HepG2 (cell line): ENCODE results near the gene ABHD4. TPM values are rescaled to one million over a fixed set of nuclear protein-coding genes. Genes with fewer than 3 reads are reported as not detected.
A peak's percentile ranks its signal among the peaks of the same experiment; 100 is the strongest.

ENCODE experiments used
- ATAC-seq: fragments of 200-7000 bp; cut with Tn5 transposase; 3 replicates; pipeline ENCODE4 v1.9.1; 2020; ENCODE audit warnings: mild to moderate bottlenecking, moderate library complexity
- BruUV-seq: library from RNA; stranded (reverse); fragments of 400-500 nt; replicated peaks from 2 replicates; lab custom pipeline; 2021; lab: Mats Ljungman, UMichigan
- CTCF ChIA-PET: fragments of 300-600 bp; formaldehyde crosslinking; extraction: SDS; loops from one replicate; lab custom pipeline; 2021; ENCODE audit warnings: low total read pairs, inconsistent platforms, low intra/inter-chr PET ratio; lab: Yijun Ruan, JAX
- POLR2A ChIA-PET: fragments of 350-600 bp; sonication (Branson Sonifier 250); formaldehyde crosslinking; loops from one replicate; lab custom pipeline; 2020; ENCODE audit warnings: antibody characterized with exemption, inconsistent platforms; lab: Yijun Ruan, JAX
- DNase-seq: peaks from one replicate; pipeline ENCODE4 v3.0.0-alpha.2; 2015; ENCODE audit warnings: low spot score
- FAIRE-seq: peaks from 3 replicates; lab custom pipeline; 2011; peaks lifted over from hg19 to GRCh38; lab: Jason Lieb, UNC
- H2AFZ ChIP-seq: one replicate; pipeline ENCODE4 v1.6.1; 2011; ENCODE audit warnings: low read length, inconsistent platforms
- H3K27ac ChIP-seq: fragments of 300-600 bp; 3 replicates; pipeline ENCODE4 v1.8.0; 2011; ENCODE audit warnings: mixed run types, mild to moderate bottlenecking, mixed read lengths, low read length, inconsistent platforms; ENCODE audit not compliant: insufficient read depth; ENCODE audit errors: extremely low read length
- H3K27me3 ChIP-seq, 2 experiments: fragments of 200-600 bp in 1 of 2; 2 replicates in 1 of 2; 3 replicates in 1 of 2; pipeline versions ENCODE4 v1.6.0 to v1.8.0; 2011; ENCODE audit warnings: low read length in 2 of 2, mild to moderate bottlenecking in 2 of 2, moderate library complexity in 2 of 2, inconsistent platforms in 1 of 2; ENCODE audit not compliant: insufficient read depth in 2 of 2, control insufficient read depth in 1 of 2
- H3K36me3 ChIP-seq, 2 experiments: fragments of 200-600 bp in 1 of 2; replicated peaks in 1 of 2; 2 replicates in 1 of 2; 3 replicates in 1 of 2; pipeline versions ENCODE4 v1.5.1 to v1.8.0; 2011; ENCODE audit warnings: low read length in 2 of 2, inconsistent platforms in 1 of 2; ENCODE audit not compliant: insufficient read depth in 2 of 2, control insufficient read depth in 1 of 2
- H3K4me1 ChIP-seq: 2 replicates; pipeline ENCODE4 v1.5.1; 2012; ENCODE audit warnings: low read length, inconsistent platforms; ENCODE audit not compliant: insufficient read depth
- H3K4me2 ChIP-seq: 2 replicates; pipeline ENCODE4 v1.6.0; 2011; ENCODE audit warnings: low read depth, low read length, inconsistent platforms
- H3K4me3 ChIP-seq, 3 experiments: fragments of 200-600 bp in 1 of 3; sonication (generic), shearing (Covaris generic) in 1 of 3; replicated peaks in 1 of 3; 2 replicates each; pipeline ENCODE4 v1.5.1; 2011 to 2016; ENCODE audit warnings: low read length in 3 of 3, inconsistent platforms in 2 of 3, low read depth in 2 of 3, mild to moderate bottlenecking in 2 of 3, control low read depth in 1 of 3, mixed read lengths in 1 of 3; ENCODE audit not compliant: insufficient read depth in 1 of 3
- H3K79me2 ChIP-seq: one replicate; pipeline ENCODE4 v1.6.1; 2011; ENCODE audit warnings: low read length, inconsistent platforms; ENCODE audit not compliant: insufficient read depth
- H3K9ac ChIP-seq: 2 replicates; pipeline ENCODE4 v1.6.0; 2011; ENCODE audit warnings: mild to moderate bottlenecking, low read depth, low read length, inconsistent platforms; ENCODE audit not compliant: insufficient read depth
- H3K9me3 ChIP-seq: 2 replicates; pipeline ENCODE4 v1.5.1; 2012; ENCODE audit warnings: mild to moderate bottlenecking, low read length
- H4K20me1 ChIP-seq: 2 replicates; pipeline ENCODE4 v1.6.0; 2011; ENCODE audit warnings: inconsistent platforms, mild to moderate bottlenecking, low read length, moderate library complexity; ENCODE audit not compliant: insufficient read depth
- BHLHE40 ChIP-seq: IDR thresholded peaks from 2 replicates; pipeline ENCODE4 v1.6.1; 2011; ENCODE audit warnings: low read length, improper control_type of control experiment
- EED ChIP-seq: sonication (generic); formaldehyde crosslinking; IDR thresholded peaks from 2 replicates; pipeline ENCODE4 v1.5.0; 2020; ENCODE audit warnings: mild to moderate bottlenecking, missing genetic modification reagents
- GTF2F1 ChIP-seq: fragments of 150-350 bp; IDR thresholded peaks from 2 replicates; pipeline ENCODE4 v1.6.1; 2014; ENCODE audit warnings: low read length
- GZF1 ChIP-seq: sonication (generic); formaldehyde crosslinking; IDR thresholded peaks from 2 replicates; pipeline ENCODE4 v1.5.1; 2020; ENCODE audit warnings: mild to moderate bottlenecking, missing genetic modification reagents
- HNF4A ChIP-seq: sonication (generic); formaldehyde crosslinking; IDR thresholded peaks from 2 replicates; pipeline ENCODE4 v1.4.0; 2020; ENCODE audit warnings: missing genetic modification reagents
- HNRNPK ChIP-seq: fragments of 200-400 bp; formaldehyde crosslinking; IDR thresholded peaks from 2 replicates; pipeline ENCODE4 v1.6.1; 2018; ENCODE audit warnings: low read length, low read depth, moderate library complexity, mild to moderate bottlenecking; ENCODE audit not compliant: poor library complexity, severe bottlenecking
- MBNL3 ChIP-seq: fragments of 250-450 bp; sonication (Bioruptor Pico); conservative IDR thresholded peaks from 2 replicates; pipeline ENCODE4 v1.8.0; 2022; ENCODE audit warnings: mild to moderate bottlenecking, inconsistent platforms
- POGZ ChIP-seq: sonication (generic); formaldehyde crosslinking; IDR thresholded peaks from 2 replicates; pipeline ENCODE4 v1.4.0; 2020; ENCODE audit warnings: mild to moderate bottlenecking, missing genetic modification reagents
- RFX3 ChIP-seq: IDR thresholded peaks from 2 replicates; pipeline ENCODE4 v1.6.1; 2016; ENCODE audit warnings: missing biosample characterization, missing genetic modification reagents
- SETDB1 ChIP-seq: sonication (generic); formaldehyde crosslinking; IDR thresholded peaks from 2 replicates; pipeline ENCODE4 v1.5.1; 2020; ENCODE audit warnings: missing genetic modification reagents, mild to moderate bottlenecking, borderline replicate concordance
- SP1 ChIP-seq, 2 experiments: fragments of 450-650 bp in 1 of 2; sonication (generic) in 1 of 2; formaldehyde crosslinking in 1 of 2; IDR thresholded peaks; 2 replicates each; pipeline versions ENCODE4 v1.4.0 to v1.6.1; 2016 to 2020; ENCODE audit warnings: missing genetic modification reagents in 1 of 2
- SRSF9 ChIP-seq: fragments of 200-400 bp; formaldehyde crosslinking; IDR thresholded peaks from 2 replicates; pipeline ENCODE4 v1.6.1; 2018; ENCODE audit warnings: borderline replicate concordance, mild to moderate bottlenecking, low read depth, low read length; ENCODE audit not compliant: insufficient read depth, poor library complexity, severe bottlenecking
- TBX2 ChIP-seq: sonication (generic); formaldehyde crosslinking; IDR thresholded peaks from 2 replicates; pipeline ENCODE4 v1.5.0; 2020; ENCODE audit warnings: missing genetic modification reagents, mild to moderate bottlenecking, borderline replicate concordance
- WIZ ChIP-seq: sonication (generic); formaldehyde crosslinking; IDR thresholded peaks from 2 replicates; pipeline ENCODE4 v1.5.1; 2020; ENCODE audit warnings: mild to moderate bottlenecking, missing genetic modification reagents
- ZNF225 ChIP-seq: sonication (generic); formaldehyde crosslinking; IDR thresholded peaks from 2 replicates; pipeline ENCODE4 v1.4.0; 2020; ENCODE audit warnings: mild to moderate bottlenecking, missing genetic modification reagents
- ZNF569 ChIP-seq: sonication (generic); formaldehyde crosslinking; IDR thresholded peaks from 2 replicates; pipeline ENCODE4 v1.5.0; 2020; ENCODE audit warnings: mild to moderate bottlenecking, missing genetic modification reagents, moderate library complexity, borderline replicate concordance
- ZNF737 ChIP-seq: sonication (generic); formaldehyde crosslinking; IDR thresholded peaks from 2 replicates; pipeline ENCODE4 v1.5.0; 2020; ENCODE audit warnings: missing genetic modification reagents, mild to moderate bottlenecking, borderline replicate concordance
- WGBS: methylation state at CpG from one replicate; pipeline ENCODE4 v1.1.6; 2017; ENCODE audit warnings: low lambda C conversion rate; 5-methylcytosine and 5-hydroxymethylcytosine counted together
- in situ Hi-C: cut with HindIII; loops from 2 replicates; pipeline ENCODE4 v1.10.0; 2017; ENCODE audit warnings: low pct_unique_long_range_greater_than_20kb; ENCODE audit not compliant: extremely low pct_ligation_motif_present
- intact Hi-C: fragments of 100-400 bp; cut with micrococcal nuclease; formaldehyde crosslinking; loops from one replicate; pipeline ENCODE4 v1.10.0; 2022; ENCODE audit not compliant: unreplicated experiment
- polyA plus RNA-seq, 8 experiments: library from polyadenylated mRNA; depleted of rRNA in 3 of 8; stranded (reverse) in 7 of 8; unstranded in 1 of 8; fragments of >200 nt; fragmentation: Illumina TruSeq in 4 of 8; extraction: Trizol in 4 of 8; gene quantifications; 2 replicates each; pipeline versions ENCODE4 v1.2.1 to v1.2.3, GENCODE V29; 2011 to 2016; ENCODE audit warnings: low read depth in 4 of 8, missing spikeins in 1 of 8, mixed read lengths in 1 of 8; ENCODE audit not compliant: insufficient read depth in 1 of 8
- total RNA-seq, 5 experiments: library from RNA; depleted of rRNA; stranded (reverse); fragments of >200 nt; fragmentation: Illumina TruSeq; extraction: Trizol; gene quantifications; 2 replicates each; pipeline ENCODE4 v1.2.3, GENCODE V29; 2016; ENCODE audit warnings: low read depth in 1 of 5
- TF ChIP-seq, protein P1 (sequence below): sonication (generic); formaldehyde crosslinking; IDR thresholded peaks from 2 replicates; pipeline ENCODE4 v1.5.0; 2020; ENCODE audit warnings: missing genetic modification reagents
- TF ChIP-seq, protein P2 (sequence below): sonication (generic); formaldehyde crosslinking; conservative IDR thresholded peaks from 2 replicates; pipeline ENCODE4 v1.4.0; 2020; ENCODE audit warnings: missing genetic modification reagents

The ABHD4 gene
- total and polyA plus RNA-seq, 2 of the 13 experiments (the other 11 are each of a cell fraction or from before 2014, with no cell fraction given): 16.1 to 47.5 TPM

DNA sequence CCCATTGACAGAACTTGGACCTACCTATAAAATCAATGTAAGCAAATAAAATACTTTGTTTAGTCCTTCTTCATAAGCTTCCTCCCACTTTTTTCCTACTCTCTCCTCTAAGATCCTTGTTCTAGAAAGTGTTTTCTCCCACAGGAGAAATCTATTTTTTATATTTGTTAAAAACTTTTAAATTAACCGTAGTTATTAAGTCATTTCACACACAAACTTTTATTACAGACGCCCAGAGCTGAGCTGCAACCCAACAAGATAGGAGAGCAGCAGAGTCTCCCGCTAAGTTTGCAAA is 36.8 kb upstream of the ABHD4 start (continued):
- TF ChIP-seq MBNL3 (CRISPR knock-in tag) (no peak), POGZ (CRISPR knock-in tag) (peak; percentile 67), EED (CRISPR knock-in tag) (no peak), HNRNPK (no peak), RFX3 (CRISPR knock-in tag) (no peak)
- TF ChIP-seq, protein P1, sequence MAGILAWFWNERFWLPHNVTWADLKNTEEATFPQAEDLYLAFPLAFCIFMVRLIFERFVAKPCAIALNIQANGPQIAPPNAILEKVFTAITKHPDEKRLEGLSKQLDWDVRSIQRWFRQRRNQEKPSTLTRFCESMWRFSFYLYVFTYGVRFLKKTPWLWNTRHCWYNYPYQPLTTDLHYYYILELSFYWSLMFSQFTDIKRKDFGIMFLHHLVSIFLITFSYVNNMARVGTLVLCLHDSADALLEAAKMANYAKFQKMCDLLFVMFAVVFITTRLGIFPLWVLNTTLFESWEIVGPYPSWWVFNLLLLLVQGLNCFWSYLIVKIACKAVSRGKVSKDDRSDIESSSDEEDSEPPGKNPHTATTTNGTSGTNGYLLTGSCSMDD (CRISPR knock-in tag): no peak

DNA sequence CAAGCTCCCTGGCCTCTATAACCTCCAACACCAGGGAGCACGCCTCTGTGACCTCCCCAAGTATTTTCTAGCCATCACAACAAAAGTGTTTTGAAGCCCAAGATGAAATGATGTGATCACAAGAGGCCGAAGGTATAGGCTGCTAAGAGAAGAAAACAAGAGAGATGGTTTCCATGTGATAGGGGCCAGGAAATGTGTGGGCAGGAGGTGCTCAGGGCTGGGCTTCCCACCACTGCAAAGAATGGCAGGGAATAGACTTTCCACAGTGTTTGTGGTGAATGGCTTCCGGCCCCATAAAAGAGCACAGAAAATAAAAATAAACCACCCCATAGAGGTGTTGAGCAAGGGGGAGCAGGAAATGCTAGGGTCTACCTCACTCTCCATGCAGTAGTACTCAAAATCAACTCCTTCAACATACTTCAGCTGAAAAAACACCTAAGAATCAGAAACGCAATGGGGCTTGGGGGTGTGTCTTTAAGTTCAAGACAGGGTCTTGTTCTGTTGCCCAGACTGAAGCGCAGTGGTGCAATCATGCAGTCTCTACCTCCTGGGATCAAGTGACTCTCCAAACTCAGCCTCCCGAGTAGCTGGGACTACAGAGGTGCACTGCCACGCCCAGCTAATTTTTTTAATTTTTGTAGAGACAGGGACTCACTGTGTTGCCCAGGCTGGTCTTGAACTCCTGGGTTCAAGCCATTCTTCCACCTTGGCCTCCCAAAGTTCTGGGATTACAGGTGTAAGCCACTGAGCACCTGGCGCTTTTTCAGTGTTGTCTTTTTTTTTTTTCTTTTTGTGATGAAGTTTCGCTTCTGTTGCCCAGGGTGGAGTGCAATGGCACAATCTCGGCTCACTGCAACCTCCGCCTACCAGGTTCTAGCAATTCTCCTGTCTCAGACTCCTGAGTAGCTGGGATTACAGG is 36.2 kb upstream of the ABHD4 start:
- H2AFZ ChIP-seq: no peak overlapping the region
- WGBS: 80% methylated on average over 11 of the region's 11 CpGs
- FAIRE-seq (no peak), DNase-seq (peak; percentile 60), ATAC-seq (peak; percentile 24)
- H3K79me2 ChIP-seq: peaks cover 6% of the 10 kb centered on the region
- no peak overlapping the region for H3K4me3 ChIP-seq
- H3K36me3 ChIP-seq: peaks cover 16 to 31% of the 10 kb centered on the region in 2 experiments
- H3K9me3 ChIP-seq: no peaks in the 10 kb centered on the region
- H3K27ac ChIP-seq: peak overlapping the region; percentile 49
- peak overlapping the region; percentile 57 for H3K4me2 ChIP-seq
- POLR2A ChIA-PET: interaction anchor here (0.5 to 3.4 kb wide), 11 partner anchors 8 to 533 kb away, joined by 3 to 21 read pairs (median 3); partner anchors contain the start of genes ACIN1, DAD1, LRP10 and OXA1L
- no peak overlapping the region for H3K9ac ChIP-seq
- H3K27me3 ChIP-seq: no peaks in the 10 kb centered on the region
- in situ Hi-C loops (no loop called here), intact Hi-C loops (no loop called here)
- 0 out of 2 replicates have a peak, but pooled peaks cover 5% of the 10 kb centered on the region for H4K20me1 ChIP-seq
- BruUV-seq: no TSS peak
- peaks cover 61% of the 10 kb centered on the region for H3K4me1 ChIP-seq
- CTCF ChIA-PET: interaction anchor here (6.4 kb wide), 2 partner anchors 7 to 291 kb away, joined by 142 to 200 read pairs; no protein-coding TSS in a partner anchor
- TF ChIP-seq WIZ (CRISPR knock-in tag) (no peak; the same call in 1 of the 2 replicates), ZNF737 (CRISPR knock-in tag) (0 out of 2 replicates have a peak, but pooled peaks have one; percentile 40), ZNF225 (CRISPR knock-in tag) (no peak), GTF2F1 (no peak), SRSF9 (no peak), HNF4A (no peak), BHLHE40 (no peak), GZF1 (CRISPR knock-in tag) (no peak), TBX2 (0 out of 2 replicates have a peak, but pooled peaks have one; percentile 11), SETDB1 (CRISPR knock-in tag) (peak; percentile 80; the same call in 1 of the 2 replicates), ZNF569 (CRISPR knock-in tag) (no peak), SP1 (IDR thresholded peaks at IDR 0.05) (no peak), SP1 (CRISPR knock-in tag; IDR thresholded peaks at IDR 0.05) (no peak)
- TF ChIP-seq, protein P2, sequence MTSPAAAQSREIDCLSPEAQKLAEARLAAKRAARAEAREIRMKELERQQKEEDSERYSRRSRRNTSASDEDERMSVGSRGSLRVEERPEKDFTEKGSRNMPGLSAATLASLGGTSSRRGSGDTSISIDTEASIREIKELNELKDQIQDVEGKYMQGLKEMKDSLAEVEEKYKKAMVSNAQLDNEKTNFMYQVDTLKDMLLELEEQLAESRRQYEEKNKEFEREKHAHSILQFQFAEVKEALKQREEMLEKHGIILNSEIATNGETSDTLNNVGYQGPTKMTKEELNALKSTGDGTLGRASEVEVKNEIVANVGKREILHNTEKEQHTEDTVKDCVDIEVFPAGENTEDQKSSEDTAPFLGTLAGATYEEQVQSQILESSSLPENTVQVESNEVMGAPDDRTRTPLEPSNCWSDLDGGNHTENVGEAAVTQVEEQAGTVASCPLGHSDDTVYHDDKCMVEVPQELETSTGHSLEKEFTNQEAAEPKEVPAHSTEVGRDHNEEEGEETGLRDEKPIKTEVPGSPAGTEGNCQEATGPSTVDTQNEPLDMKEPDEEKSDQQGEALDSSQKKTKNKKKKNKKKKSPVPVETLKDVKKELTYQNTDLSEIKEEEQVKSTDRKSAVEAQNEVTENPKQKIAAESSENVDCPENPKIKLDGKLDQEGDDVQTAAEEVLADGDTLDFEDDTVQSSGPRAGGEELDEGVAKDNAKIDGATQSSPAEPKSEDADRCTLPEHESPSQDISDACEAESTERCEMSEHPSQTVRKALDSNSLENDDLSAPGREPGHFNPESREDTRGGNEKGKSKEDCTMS (CRISPR knock-in tag): no peak
